CD4-positive, alpha-beta T cell treated with Interleukin-17A for 4 hours (primary cell): ENCODE results near the gene HDAC4.
A peak's percentile ranks its signal among the peaks of the same experiment; 100 is the strongest.

Source experiments
- DNase-seq: peaks from one replicate; pipeline ENCODE4 v3.0.0-alpha.2; 2020; ENCODE audit warnings: mixed read lengths

HDAC4 gene

DNA sequence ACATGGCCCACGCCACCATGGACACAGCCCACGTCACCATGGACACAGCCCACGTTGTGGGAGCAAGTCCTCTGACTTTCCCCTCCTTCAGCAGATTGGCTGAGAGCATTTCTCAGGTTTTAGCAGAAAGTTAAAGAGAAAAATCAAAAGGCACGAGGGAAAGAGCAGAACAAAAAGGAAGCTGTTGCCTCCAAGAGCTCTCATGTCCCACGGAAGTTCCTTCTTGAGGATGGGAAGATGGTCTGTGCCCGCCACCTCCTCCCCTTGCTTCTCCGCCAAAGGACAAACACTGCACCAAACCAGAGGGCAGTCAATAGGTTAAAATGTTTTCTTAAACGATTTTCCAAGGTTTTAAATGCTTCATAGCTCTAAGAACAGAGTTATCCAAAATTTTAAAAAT is 148.4 kb downstream of the HDAC4 start:
- DNase-seq: no peak

DNA sequence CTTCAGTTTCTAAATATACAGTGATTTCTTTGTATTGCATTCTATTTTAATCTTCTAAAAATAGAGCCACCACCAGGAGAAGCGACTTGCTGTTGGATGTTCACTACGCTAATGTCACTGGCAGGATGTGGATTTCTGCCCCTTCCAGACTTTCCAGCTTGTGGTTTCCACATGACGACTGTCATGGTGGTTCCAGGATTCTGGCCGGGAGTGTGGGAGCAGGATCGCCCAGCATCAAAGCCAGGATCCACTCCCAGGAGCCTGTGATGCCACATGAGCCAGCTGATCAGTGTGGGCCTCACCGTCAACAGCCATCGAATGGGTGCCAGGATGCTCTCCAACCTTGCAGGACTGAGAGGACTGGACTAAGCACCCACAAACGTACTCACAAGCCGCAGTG is 148.8 kb downstream of the HDAC4 start:
- DNase-seq: no peak

DNA sequence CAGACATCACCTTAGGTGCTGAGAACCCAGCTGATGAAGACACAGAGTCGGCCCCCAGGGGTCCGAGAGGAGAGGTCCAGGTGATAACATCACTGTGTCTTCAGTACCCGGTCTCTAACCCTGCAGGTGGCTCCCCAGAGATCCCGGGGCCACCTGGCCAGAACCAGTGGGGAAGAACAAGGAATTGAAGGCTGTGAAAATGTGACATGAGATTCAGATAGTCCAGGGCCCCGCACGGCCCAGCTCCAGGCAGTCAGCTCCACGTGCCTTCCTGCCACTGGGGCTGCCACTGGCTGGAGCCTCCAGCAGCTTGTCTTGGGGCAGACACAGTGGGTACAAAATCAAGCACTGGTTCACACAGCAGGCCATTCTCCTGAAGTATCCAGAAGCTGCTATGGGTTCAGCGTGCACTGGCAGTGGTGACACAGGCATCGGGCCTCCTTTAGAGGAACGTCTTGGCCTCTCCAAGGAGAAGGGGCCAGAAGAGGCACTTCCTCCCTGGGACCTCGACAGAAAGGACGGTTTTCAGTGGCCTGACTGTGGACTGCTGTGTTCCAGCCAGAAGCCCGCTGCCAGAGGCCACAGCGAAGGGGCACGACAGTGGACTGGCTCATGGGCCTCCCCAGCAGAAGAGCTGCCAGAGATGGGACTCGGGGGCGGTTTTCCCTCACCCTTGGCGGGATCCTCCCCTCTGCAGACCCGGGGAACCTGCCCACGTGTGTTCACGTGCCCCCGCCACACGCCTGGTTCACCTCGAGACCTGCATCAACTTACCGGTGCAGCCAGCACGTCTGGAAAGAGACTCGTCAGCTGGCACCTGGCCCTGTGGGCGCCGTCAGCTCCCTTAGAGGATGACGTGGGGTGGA is 150.4 kb downstream of the HDAC4 start:
- DNase-seq: no peak

DNA sequence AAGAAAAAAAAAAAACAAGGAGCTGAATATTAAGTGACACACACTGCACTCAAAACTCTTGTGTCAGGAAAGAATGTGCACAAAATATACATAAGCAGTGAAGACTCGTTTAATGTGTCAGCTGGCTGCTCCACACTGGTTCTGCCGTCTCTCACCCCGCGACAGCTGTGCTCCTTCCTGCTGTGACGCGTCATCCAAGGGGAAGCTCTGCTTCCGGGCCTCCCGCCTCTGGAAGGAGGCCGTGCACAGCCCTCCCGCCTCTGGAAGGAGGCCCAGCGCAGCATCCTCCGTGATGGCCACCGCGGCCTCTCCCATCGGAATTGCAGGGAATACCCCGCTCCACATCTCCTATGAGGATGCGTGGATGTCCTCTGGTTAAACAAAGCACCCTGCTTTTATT is 151.0 kb downstream of the HDAC4 start:
- DNase-seq: no peak

DNA sequence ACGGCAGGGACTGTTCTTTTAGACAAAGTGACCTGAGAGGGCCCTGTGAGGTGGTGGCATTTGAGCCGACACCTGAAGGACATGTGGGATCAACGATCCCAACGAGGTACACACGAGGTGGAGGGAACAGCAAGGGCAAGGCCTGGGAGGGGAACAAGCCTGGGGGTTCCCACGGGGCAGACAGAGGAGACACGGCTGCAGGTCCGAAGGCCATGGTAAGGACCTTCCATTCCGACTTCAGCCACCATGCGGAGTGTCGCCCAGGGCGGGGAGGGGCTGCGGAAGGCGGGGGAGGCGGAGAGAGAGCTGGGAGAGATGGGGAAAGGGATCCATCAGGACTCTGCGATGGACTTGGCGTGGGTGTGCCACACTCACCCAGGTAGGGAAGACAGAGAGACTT is 151.8 kb downstream of the HDAC4 start:
- DNase-seq: no peak

DNA sequence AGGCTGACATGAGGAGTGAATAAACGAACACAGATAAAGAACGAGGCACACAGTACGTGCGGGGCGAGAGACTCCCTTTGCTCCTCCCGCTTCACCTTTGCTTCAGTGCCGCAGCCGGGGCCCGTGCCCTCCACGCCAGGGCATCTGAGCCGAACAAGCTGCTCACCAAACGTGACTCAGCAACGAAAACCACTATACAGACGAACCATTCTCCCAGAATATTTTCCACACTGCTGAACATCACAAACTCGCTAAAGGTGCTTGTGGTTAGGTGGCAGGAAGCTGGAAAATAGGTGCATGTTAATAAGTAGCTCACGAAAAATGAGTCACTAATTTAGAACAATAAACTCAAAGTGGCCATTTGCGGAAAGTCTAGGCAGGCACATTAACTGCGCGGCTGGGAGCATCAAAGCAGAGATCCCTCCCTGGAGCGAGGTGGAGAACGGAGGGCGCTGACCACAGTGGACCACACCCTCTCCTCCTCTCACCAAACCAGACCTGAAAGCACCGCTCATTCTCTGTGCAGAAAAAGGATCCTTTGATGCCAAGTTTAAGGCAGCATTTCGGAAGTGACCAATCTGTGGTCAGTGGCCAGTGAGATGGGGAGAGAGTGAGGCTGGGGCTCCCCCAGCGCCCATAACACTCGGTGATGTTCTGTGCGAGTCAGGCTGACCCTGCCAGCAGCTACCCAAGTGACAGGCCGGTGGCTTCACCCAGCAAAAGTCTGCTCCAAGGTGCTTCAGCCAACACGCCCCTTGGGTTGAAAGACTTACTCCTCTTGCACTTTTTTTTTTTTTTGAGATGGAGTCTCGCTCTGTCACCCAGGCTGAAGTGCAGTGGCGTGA is 153.2 kb downstream of the HDAC4 start:
- DNase-seq: peak; percentile 49

DNA sequence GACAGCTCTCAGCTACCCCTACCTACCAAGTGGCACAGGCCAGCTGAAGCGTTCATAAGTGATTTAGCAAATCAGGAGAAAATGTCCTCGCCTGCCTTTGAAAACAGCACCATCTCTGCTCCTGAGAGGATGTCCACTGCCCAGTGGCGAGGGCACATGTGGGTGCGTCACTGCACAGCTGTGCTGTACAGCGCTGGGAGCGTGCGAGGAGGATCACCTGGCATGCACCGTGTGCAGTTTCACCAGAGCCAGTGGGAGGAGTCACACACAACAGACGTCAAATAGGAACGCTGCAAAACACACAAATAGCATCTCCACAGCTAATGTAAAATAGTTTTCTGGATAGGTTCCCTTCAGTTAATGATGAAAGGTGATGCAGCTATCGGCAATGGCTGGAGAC is 154.1 kb downstream of the HDAC4 start:
- peak; percentile 19 for DNase-seq

DNA sequence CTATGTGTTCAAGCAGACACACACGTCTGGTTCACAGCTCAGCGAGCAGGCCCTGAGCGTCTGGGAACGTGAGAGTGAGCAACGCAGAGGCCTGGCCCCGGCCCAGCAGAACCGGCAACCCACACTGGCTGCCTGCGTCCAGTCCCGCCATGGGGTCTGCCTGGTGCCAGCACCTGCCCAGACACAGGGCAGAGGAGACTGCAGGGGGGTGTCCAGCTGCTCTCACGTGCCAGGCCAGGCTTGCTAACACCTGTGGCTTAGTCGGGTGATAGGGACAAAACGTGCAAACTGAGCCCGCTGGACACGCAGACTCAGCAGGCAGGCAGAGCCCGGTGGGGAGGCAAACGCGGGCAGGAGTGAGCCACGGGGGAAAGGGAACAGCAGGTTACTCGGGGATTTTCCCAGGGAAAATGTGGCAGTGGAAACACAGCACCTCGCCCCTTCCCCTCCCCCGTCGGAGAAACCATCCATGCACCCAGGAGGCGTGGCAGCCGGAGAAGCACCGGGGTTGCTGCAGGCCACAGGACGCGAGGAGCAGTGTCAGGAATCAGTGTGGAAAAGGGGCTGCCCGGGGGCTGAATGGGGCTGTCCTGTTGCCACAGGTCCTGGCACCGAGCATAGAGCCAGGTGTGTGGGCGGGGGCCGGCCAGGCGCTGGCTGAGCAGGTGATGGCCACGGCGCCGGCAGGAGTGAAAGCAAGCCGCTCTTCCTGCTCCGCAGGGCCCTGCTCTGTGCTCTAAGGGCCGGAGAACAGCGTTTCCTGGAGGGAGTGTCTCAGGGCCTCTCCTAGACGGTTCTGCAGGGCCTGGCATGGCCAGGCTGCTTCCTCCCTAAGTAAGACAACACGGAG is 154.7 kb downstream of the HDAC4 start:
- no peak for DNase-seq

DNA sequence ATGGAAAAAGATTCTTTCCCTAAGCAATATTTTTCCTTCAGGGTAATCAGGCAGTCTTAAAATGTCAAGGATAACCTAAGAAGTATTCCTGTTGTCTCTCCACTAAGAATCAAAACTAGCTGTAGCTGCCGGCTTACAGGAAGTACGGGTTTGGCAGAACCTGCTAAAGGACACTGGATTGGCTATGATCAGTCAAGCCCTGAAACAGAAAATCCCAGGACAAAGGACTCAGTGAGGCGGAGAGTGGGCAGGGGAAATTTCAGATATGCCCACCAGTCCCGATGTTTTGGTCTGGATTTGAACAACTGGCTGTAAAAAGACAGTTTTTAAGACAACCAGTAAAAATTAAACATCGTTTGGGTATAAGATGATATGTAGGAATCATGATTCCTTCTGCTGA is 155.7 kb downstream of the HDAC4 start:
- no peak for DNase-seq

DNA sequence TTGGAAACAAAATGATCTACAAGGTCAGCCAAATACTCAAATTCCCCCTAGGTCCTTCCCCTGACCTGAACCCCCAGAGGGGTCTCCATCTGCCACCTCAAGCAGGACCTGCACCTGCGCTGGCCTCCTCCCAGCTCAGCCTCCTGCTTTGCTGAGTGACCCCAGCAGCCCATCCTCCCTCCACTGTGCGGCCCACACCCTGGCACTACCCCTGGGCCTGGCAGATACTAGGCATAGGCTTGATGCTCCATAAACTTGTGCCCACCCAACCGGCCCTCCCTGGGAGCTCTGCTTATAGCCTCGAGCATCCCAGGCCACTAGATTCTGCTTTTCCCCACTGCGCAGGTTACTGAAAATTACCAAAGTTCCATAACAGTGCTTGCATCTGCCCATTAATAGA is 156.2 kb downstream of the HDAC4 start:
- DNase-seq: no peak

DNA sequence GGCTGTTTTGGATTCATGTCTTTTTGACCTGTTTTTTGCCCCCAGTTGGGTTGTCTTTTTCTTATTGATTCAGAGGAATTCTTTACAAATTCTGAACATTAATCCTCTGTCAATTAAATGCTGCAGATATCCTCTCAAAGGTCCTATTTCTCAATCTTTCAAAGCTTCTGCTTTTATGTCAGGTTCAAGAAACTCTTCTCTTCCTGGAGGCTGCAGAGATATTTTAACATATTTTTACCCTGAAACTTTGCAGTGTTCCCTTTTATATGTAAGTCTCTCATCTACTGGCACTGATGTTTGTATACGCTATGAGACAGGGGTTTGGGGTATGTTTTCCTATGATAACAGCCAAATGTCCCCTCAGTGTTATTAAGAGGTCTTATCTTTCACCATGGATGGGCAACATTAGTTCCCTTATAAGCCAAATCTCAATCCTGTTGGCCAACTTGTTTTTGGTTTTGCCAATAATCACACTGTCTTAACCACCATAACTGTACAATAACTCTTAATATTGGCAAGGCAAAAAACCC is 159.3 kb downstream of the HDAC4 start:
- no peak for DNase-seq

DNA sequence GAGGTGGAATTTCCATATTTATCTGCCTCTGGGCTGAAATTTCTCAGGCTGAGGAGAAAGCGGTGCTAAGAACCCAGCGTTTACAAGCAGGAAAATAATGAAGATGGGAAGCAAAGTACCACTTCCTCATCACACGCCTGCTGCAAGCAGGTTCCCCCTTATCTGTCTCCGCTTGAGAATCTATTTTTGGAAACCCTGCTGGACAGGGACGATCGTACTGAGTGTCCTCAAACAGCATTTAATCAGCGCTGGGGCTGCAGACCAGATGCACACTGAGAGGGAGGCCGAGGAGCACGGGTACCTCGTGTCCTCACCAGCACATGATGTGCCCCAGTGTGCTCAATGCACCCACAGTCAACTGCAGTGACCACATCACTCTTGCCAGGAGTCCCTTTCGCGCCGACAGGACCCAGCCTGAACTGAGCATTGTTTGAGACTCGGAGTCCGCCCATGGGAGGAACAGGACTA is 160.4 kb downstream of the HDAC4 start:
- no peak for DNase-seq

DNA sequence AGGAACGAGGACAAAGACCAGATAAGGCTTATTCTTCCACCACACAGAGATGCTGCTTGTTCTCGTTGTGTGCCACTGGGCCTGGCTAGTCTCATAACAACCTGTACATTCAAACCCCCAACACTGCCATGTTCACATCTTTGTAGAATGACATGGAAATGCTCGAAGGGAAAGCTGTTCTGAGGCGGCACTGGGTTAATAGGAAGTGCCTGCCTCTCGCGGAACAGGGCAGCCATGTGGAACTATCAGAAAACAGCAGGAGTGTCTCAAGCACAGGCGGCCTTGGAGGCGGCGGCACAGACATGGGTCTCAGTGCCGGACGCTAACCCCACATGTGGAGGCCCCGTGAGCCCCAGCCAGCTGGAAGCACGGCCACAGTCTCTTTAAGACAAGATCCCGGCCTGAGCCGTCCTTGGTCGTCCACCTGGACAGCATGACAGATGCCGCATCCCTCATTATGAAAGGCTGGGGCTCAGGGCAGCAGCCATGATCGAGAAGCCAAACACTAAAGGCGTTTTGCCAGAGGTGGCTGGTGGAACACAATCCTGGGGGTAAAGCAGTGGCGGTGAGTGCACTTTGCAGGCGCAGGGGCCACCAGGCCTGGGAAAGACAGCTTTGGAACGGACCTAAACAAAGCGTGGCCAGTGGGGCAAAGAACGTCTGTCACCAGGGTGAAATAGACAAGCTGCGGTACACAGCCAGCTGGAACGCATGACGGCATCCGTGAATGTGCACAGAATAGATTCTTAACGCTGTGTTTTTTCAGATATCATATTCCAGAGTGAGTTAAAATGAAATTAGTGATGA is 161.0 kb downstream of the HDAC4 start:
- no peak for DNase-seq

DNA sequence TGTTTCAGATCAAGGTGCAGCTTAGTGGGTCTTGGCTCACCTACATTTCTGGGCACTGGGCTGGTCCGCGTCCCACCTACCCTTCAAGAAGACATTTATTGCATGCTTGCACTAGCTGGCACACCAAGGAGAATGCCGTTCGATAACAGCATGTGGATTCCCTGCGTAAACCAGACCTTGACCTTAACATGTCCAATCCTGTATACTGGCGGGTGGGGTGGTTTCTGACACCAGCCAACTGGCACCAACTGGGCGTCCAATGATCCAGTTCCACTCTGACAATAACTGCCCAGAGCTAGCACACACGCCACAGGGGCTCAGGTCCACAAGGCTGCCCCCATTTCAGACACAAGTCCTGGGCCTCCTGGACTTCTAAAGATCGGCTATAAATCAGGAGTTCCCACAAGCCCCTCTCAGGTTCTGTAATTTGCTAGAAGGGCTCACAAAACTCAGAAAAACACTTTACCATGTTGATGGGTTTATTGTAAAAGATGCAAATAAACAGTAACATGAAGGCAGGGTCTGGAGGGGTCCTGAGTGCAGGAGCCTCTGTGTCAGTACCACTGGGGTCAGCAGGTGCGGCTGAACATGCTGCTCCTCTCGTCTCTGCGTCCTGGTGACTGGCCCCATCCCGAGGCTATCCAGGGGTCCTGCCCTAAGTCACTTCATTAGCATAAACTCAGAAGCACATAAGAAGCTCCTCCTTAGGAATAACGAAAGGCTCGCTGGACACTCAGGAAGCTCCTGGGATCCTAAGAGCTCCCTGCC is 161.8 kb downstream of the HDAC4 start:
- no peak for DNase-seq

DNA sequence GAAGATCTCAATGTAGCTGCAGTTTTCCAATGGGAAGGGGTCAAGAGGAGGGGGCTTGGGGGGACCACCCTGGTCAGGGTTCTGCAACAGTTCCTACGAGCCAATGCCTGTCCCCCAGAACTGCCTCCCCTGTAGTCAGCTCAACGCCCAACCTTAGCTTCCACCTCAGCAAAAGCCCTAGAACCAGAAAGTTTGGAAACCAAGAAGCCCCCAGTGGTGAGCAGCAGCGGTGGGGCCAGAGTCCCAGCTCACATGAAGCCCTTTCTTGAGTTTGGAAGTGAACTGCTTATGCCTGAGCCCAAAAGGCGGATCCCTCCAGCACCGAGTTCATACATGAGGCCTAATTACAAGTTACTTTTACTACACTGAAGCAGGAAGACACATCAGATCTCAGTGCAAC is 162.4 kb downstream of the HDAC4 start:
- no peak for DNase-seq

DNA sequence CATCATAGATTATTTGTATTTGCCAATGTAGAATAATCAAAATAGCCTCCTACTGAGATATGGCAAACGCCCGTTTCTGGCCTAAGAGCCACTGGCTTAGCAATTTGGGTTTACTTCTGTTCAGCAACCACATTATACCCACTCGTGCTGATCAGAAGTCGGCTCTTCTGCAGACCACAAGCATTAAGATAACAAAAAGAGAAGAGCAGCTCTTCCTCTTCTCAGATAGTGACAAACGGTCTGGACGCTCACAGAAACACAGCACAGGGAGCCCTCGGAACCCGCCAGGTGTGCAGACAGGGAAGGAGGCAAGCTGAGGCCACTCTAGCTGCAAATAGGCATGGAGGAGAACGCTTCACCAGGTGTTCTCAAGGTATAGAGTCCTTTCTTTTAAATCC is 164.0 kb downstream of the HDAC4 start:
- DNase-seq: no peak

DNA sequence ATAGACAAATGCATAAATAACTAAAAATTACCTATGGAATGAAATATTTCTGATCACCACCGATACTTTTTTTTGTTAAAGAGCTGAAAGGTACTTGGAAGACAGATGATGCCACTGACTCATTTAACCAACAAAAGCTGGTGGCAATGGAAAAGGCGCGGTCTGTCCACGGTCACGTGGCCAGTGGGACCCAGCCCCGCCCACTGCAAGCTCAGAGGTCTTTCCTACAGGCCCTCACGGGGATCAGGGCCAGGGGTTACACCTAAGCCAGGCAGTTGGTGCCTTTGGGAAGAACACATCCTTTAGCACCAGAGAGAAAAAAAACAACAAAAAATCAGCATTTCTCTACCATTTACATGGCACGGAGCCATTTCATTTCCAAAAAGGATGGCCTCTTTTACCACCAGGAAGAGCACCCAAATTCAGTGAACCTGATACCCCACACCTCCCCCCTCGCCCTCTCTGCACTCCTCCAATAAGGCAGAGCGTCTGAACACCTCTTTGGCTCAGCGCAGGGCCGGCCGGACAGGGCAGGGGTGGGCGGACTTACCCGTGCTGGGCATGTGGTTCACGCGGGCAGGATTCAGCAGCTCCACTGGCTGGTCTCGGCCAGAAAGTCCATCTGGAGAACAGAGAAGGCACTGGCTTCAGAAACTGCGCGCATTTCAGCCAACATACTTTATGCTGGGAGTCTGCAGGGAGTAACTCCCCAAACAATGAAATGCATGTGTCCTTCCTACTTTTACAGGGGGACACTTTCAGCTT is 164.6 kb downstream of the HDAC4 start:
- no peak for DNase-seq

DNA sequence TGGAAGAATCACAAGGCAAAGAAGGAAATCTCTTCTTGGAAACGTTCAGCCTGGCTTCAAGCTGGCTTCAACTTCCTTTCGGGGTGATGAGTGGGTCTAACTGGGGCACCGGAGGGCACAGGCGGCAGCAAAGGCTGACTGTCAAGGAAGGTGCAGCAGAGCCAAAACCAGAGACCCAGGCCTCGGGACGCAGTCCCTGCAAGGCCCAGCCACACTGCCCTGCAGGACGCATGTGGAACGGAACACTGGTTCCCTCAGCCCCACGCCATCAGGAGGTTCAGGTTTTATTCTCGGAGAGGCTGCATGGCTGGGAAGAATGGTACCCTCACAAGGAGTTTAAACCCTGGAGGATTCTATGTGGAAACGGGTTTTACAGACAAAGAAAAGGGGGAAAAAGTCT is 165.5 kb downstream of the HDAC4 start:
- no peak for DNase-seq

DNA sequence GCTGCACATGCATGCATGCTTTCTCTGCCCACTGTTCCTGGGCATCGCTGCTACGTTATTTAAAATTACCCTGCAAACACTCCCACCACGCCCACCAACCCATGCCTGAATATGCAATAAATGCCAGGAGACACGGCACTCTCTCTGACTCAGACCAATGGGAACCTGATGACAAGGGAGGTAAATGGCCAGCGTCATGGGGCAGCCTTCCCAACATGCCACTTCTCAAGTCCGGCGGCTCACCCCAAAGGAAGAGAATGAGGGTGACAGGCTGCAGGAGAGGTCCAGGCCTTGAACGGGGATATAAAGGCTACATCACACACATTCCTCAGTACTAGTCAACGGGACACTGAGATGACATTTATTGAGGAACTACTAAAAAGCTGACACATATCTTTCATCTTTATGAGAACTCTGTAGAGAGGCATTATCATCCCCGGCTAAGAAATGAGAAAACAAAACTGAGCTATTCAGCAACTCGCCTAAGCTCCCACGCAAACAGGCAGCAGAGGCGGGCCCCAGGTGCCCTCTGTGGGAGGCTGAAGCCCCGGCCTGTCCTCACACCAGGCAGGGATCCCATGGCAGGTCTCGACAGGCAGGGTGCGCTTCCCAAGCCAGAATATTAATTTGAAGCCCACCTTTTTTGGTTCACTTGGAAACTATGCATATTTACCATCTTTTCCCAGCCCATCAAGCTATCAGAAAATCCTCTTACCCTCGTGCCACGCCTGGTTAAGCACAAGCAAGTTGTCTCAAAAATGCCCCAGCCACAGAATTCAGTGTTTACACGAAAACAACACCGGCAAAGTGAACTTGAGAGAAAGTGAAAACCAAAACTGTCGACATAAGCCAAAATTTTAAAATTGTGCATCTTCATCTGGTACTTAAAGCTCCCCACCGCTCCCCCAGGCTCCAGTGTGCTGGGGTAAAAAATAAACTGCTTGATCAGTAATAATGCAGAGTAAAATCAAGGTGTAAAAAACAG is 166.3 kb downstream of the HDAC4 start:
- DNase-seq: no peak
